Tibial nerve (tissue), 4 donors: ENCODE data around the gene C3orf22. TPM values are rescaled to one million over a fixed set of nuclear protein-coding genes. Genes with fewer than 3 reads are reported as not detected.

Experiments used
- DNase-seq, 2 donors: peaks; one replicate each; pipeline ENCODE4 v3.0.0-alpha.2; 2019; ENCODE audit warnings: low spot score in 2 of 2
- H3K27ac ChIP-seq, 4 donors: fragments of 200-600 bp; sonication (generic) in 3 of 4; one replicate each; pipeline ENCODE4 v1.5.1; 2017 to 2019; ENCODE audit warnings: mild to moderate bottlenecking in 1 of 4
- H3K27me3 ChIP-seq, 2 donors: fragments of 200-600 bp; sonication (generic) in 1 of 2; one replicate each; pipeline versions ENCODE4 v1.5.1 to v1.6.0; 2017 to 2019
- H3K36me3 ChIP-seq, 3 donors: fragments of 200-600 bp; sonication (generic); one replicate each; pipeline ENCODE4 v1.5.1; 2018 to 2019
- H3K4me1 ChIP-seq, 4 donors: fragments of 200-600 bp; sonication (generic) in 3 of 4; one replicate each; pipeline ENCODE4 v1.5.1; 2017 to 2019
- H3K4me3 ChIP-seq, 4 donors: fragments of 200-600 bp; sonication (generic) in 3 of 4; one replicate each; pipeline ENCODE4 v1.5.1; 2017 to 2019; ENCODE audit warnings: mild to moderate bottlenecking in 1 of 4, moderate library complexity in 1 of 4
- H3K9me3 ChIP-seq, 4 donors: fragments of 200-600 bp; sonication (generic) in 3 of 4; one replicate each; pipeline ENCODE4 v1.5.1; 2017 to 2019
- CTCF ChIP-seq, 5 experiments: fragments of 200-600 bp in 3 of 5; fragments of 450-650 bp in 2 of 5; sonication (generic) in 3 of 5; IDR thresholded peaks; one replicate each; pipeline ENCODE4 v1.5.1; 2016 to 2019; ENCODE audit warnings: antibody characterized with exemption in 5 of 5, mild to moderate bottlenecking in 3 of 5, moderate library complexity in 2 of 5
- EP300 ChIP-seq, 2 donors: sonication (generic); formaldehyde crosslinking; IDR thresholded peaks; one replicate each; pipeline ENCODE4 v1.6.1; 2017; ENCODE audit warnings: antibody characterized with exemption in 2 of 2, mild to moderate bottlenecking in 1 of 2
- POLR2A ChIP-seq, 2 donors: fragments of 450-650 bp; IDR thresholded peaks; one replicate each; pipeline ENCODE4 v1.6.1; 2017; ENCODE audit warnings: antibody characterized with exemption in 2 of 2, mild to moderate bottlenecking in 2 of 2, moderate library complexity in 2 of 2
- WGBS, 2 donors: methylation state at CpG; one replicate each; pipeline ENCODE4 v1.1.5; 2018; 5-methylcytosine and 5-hydroxymethylcytosine counted together
- total RNA-seq, 4 donors: library from RNA; depleted of rRNA; stranded (reverse); fragments of >200 nt; gene quantifications; one replicate each; pipeline ENCODE4 v1.1.0, GENCODE V29; 2016

Gene C3orf22
- total RNA-seq, 4 donors from 2014 or later = not detected

DNA sequence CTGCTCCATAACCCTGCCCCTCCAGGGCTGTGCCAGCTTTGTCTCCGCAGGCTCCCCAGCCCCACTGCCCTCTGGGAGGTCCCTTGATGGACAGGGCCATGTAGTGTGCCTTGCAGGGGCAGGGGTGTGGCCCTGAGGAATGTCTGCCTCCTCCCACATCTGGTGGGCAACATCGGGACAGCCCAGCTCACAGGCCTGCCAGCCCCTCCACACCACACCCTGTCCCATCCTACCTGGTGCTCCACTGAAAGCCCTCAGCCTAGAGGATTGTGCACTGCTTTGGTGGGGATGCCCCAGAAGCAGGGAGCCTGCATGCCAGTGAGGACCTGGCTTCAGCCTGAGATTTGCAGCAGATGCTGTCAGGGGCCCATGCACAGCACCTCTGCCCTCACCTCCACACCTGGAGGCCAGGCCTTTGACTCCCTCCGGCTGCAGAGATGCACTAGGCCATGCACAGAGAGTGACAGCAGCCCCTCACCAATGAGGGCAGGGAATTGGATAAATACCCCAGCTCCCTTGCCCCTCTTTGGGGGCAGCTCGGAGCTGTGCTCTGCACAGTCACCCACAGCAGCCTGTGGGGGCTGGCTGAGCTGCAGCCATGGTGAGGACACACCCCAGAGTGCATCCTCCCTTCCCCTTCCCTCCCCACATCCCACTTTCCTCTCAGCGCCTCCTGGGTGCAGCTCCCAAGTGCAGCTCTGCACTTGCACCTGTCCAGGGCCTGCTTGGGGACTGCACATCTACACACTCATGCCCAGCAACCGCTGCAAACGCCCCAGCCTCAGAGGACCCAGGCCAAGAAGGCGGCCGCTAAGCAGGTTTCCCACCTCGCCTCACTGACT, 2.7 kb downstream of the C3orf22 start:
- no peak overlapping the region for H3K27ac ChIP-seq
- no peaks in the 10 kb centered on the region for H3K36me3 ChIP-seq
- TF ChIP-seq EP300 (IDR thresholded peaks at IDR 0.05) = no peak
- TF ChIP-seq CTCF (IDR thresholded peaks at IDR 0.05) = no peak
- no peak for TF ChIP-seq POLR2A (IDR thresholded peaks at IDR 0.05)
- H3K4me3 ChIP-seq = no peak overlapping the region
- DNase-seq = no peak
- WGBS, 2 donors = 72% methylated on average over 9 to 10 of the region's 10 CpGs
- H3K9me3 ChIP-seq = no peaks in the 10 kb centered on the region
- H3K27me3 ChIP-seq = no peaks in the 10 kb centered on the region
- peaks cover 0 to 7% (median 0%) of the 10 kb centered on the region in 4 donors for H3K4me1 ChIP-seq

- no peaks in the 10 kb centered on the region for H3K36me3 ChIP-seq
- DNase-seq = no peak
These were observed 3.9 kb downstream of the C3orf22 start for GRCh38 chr3:126554560-126555525.

DNA sequence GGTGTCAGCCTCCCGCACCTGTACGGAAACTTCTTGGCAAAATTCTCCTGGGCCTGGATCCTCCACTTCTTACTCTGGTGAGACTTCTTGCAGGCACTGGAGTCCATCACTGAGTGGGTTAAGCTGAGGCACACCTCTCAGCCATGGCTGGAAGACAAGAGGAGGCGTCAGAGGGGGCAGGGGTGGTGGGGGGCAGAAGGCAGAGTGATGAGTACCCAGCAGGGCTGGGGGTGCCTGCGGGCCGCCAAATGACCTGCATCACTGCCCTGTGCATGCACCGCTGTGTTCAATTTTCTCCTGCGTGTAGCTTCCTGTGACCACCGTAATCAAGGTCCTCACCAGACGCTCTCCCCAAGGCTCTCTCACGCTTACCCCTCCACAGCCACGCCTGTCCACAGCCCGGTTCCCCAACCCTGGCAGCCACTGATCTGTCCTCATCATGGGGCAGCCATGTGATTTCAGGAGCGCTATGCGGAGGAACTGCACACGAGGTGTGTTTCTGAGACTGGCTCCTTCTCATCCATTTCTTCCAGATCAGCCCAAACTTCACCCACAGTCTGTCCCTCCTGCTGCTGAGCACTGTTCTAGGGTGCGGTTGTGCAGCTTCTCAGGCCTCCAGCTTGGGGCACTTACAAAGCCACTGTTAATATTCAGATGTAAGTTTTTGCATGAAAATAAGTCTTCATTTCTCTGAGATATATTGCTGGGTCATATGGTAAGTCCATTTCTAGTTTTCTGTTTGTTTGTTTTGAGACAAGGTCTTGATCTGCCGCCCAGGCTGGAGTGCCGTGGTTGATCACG, 5.2 kb downstream of the C3orf22 start:
- H3K36me3 ChIP-seq = no peaks in the 10 kb centered on the region
- H3K27ac ChIP-seq = no peak overlapping the region
- H3K9me3 ChIP-seq = no peaks in the 10 kb centered on the region
- DNase-seq = no peak
- H3K27me3 ChIP-seq = no peaks in the 10 kb centered on the region
- WGBS, 2 donors = 77 to 83% methylated on average over 17 to 18 of the region's 19 CpGs
- no peak overlapping the region for H3K4me3 ChIP-seq
- TF ChIP-seq EP300 (IDR thresholded peaks at IDR 0.05) (no peak), POLR2A (IDR thresholded peaks at IDR 0.05) (no peak), CTCF (IDR thresholded peaks at IDR 0.05) (no peak)
- H3K4me1 ChIP-seq = peaks cover 0 to 7% (median 0%) of the 10 kb centered on the region in 4 donors

More at GRCh38 chr3:126554560-126555525, 3.9 kb downstream of the C3orf22 start:
- Histone ChIP-seq H3K27me3 (no peaks in the 10 kb centered on the region), H3K4me3 (no peak overlapping the region), H3K9me3 (no peaks in the 10 kb centered on the region), H3K27ac (no peak overlapping the region), H3K4me1 (peaks cover 0 to 7% (median 0%) of the 10 kb centered on the region in 4 donors)
- WGBS, 2 donors = 88 to 96% methylated on average over 12 to 19 of the region's 19 CpGs
- TF ChIP-seq EP300 (IDR thresholded peaks at IDR 0.05) (no peak), POLR2A (IDR thresholded peaks at IDR 0.05) (no peak), CTCF (IDR thresholded peaks at IDR 0.05) (no peak)

DNA sequence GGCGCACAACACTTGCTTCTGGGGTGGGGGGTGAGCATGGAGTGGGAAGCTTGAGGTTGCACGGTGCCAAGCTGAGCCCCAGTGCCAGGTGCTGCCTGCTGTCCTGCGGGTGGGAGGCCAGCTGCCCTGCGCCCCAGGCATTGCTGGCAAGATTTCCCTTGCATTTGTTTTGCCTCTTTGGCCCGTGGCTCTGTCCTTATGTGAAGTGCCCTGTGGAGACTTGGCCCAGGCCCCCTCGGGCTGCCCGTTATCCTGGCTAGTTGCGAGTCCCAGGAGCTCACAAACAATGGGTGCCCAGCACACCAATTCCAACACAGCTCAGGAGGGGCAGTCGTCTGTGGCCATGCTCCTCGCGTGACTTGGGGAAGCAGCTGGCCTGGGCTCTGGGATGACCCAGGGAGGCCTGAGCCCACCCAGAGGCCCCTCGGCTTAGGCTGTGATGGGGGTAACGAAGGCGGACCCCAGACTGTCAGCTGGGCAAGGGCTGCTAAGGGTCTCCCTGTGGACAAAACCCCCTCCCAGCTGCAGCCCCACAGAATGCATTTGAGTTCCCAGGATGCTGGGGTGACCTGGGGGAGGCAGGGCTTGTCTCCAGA, 5.9 kb downstream of the C3orf22 start:
- no peak for TF ChIP-seq EP300 (IDR thresholded peaks at IDR 0.05)
- TF ChIP-seq POLR2A (IDR thresholded peaks at IDR 0.05) = no peak
- TF ChIP-seq CTCF (IDR thresholded peaks at IDR 0.05) = no peak

More for the DNA sequence above, 5.9 kb downstream of the C3orf22 start:
- Histone ChIP-seq H3K4me3 (no peak overlapping the region), H3K9me3 (no peaks in the 10 kb centered on the region), H3K27ac (no peak overlapping the region), H3K4me1 (peaks cover 0 to 7% (median 0%) of the 10 kb centered on the region in 4 donors), H3K27me3 (no peaks in the 10 kb centered on the region), H3K36me3 (no peaks in the 10 kb centered on the region)
- 74 to 90% methylated on average over 6 to 8 of the region's 14 CpGs for WGBS, 2 donors
- DNase-seq = no peak
